Hepatic stellate cell (primary cell): Measurements from ENCODE around the gene CLINT1.

Experiments
- DNase-seq: peaks from one replicate; pipeline ENCODE4 v3.0.0; 2011; ENCODE audit warnings: low spot score

Gene CLINT1

DNA sequence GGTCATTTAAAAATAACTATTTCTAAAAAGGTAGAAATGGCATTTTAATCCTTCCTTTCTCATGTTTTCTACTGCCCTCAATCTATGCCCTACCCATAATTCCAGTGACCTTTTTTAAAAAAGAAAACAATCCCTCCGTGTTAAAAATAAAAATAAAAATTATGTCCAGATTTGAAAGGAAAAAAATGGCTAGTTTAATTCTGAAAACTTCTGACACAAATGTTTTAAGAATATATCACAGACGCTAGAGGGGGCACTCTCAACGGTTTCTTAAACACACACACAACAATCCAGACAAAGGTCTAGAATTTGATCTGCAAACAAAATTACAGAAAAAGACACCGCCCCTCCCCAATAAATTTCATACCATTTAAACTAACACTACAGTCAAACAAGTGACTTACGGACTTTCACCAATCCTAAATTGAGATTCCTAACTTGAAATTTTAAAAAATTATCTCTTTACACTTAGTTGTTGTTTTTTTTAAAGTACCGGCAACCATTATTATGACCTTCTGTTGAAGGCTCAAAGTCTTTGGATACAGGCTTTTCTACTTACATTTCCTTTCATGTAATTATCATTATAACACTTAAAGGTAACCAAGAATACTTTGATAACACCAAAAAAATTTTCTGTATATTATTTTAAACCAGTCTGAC is 38.2 kb downstream of the CLINT1 start:
- DNase-seq, result no peak

DNA sequence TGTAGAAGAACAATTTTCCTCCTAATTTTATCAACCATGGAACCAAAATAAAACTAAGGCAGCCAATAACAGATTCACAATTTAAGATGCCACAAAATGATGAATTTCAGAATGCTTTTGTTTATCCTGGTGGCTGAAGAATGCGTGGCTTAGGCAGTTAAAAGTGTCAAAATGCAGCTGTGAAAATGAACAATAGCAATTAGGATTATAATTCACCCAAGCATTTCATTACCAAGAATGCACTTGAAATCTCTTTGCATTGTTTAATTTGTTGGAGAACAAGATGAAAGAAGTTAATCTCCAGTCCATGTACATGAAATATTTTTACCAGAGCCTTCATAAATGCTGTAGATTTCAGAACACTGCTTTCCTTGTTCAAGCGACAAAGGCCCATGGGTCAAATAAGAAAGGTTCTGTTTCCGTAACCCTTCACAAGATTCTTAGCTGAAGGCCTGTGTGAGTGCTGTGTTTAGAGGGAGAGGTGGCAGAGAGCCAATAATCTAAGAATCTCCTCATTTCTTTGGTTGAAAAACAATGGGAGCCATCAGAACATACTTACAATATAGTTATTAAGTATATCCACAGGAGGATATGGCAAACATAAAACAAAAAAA is 39.3 kb downstream of the CLINT1 start:
- no peak for DNase-seq

DNA sequence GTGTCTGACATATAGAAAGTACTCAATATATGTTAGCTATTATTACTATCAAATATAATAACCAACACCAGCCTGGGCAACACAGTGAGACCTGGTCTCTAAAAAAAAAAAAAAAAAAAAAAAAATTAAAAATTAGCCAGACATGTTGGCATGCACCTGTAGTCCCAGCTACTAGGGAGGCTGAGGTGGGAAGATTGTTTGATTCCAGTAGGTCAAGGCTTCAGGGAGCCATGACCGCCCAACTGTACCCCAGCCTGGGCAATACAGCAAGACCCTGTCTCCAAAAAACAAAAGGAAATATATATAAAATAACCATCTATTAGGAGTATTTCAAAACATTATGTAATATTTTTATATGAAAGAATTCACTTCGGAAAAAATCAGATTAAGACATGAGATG is 40.6 kb downstream of the CLINT1 start:
- DNase-seq, result no peak

DNA sequence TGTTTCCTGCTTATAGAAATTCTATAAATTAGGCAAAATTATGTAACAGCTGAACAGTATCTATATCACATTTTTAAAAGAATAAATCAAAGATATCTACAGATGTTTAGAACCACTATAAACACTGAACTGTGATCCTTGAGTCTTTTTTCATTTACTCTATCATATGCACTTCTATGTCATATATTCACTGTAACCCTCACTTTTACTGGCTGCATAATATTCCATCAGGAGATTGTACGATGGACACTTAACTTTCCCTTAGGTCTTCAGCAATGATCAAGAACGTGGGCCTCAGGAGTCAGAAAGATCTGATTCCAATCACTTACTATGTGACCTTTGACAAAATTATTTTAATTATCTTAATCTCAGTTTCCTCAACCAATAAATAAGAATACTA is 41.0 kb downstream of the CLINT1 start:
- no peak for DNase-seq

GRCh38 chr5:157817387-157817702 is 41.6 kb downstream of the CLINT1 start:
- DNase-seq, result no peak

DNA sequence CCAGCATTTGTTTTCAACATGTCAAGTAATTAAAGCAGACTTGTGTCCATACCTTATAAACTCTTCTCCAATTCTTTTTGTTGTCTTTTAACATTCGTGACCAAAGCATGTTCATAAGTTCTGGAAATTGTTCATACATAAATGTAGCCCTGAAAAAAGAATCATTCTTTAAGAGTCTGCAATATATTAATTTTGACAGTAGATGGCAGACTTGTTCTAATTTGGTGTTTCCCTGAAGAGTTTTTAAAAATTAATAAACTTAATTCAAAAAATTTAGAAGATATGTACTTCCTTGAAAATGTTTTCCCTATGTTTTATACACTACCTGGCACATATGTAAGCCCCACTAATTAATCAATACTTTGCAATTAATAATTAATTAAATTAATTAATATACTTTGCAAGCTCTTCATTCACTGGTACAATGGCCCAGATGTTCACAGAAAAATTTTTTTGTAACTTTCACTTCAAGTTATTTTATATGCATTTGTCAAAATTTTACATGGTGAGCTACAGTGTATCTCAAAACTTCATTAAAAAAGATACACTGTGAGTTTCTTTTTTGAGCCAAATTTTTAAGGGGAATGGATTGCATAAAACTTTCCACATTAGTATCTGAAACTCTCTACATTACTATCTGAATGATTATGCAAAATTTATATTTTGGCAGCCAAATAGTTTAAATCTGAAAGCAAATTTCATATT is 42.1 kb downstream of the CLINT1 start:
- no peak for DNase-seq

- no peak for DNase-seq
Measured at GRCh38 chr5:157812086-157812485, 46.9 kb downstream of the CLINT1 start.

GRCh38 chr5:157808043-157808442 is 50.9 kb downstream of the CLINT1 start:
- no peak for DNase-seq

- DNase-seq, result no peak
Measured at GRCh38 chr5:157802736-157803135, 56.2 kb downstream of the CLINT1 start.

- DNase-seq, result no peak
Measured at GRCh38 chr5:157800137-157800536, 58.8 kb downstream of the CLINT1 start.

- no peak for DNase-seq
Measured at GRCh38 chr5:157799578-157799977, 59.4 kb downstream of the CLINT1 start.

DNA sequence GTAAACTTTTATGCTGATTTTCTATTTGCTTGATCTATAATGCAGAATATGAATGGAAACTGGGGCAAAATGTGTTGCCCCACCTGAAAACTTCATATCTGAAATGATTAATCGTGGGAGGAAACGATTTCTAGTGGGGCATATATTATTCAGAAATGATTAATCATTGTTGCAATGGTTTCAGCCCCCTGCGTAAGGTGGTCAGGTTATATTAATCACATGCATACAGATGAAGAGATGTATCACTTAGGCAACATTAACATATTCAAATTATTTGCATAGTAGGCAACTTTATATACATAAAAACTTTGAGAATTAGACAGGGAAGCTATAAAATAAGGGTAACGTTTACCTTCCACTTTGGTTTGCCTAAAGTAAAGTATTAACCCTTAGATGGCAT is 65.6 kb downstream of the CLINT1 start:
- no peak for DNase-seq

DNA sequence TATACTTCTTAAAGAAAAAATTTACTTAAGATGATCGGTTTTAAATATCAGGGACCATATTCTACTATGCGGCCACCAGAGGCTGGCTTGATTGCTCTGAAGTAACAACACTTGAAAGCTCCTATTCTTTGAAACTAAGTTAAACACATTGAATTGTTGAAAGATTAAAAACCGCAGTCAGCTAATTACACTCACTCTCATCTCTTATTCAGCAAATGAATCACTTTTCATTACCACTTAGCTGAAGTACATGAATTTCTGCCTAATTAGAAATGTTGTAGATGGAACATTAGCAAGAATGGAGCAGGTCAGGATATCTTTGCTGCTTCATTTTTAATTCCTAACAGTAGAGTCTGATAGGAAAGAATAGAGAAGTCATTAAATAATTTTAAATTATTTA is 73.1 kb downstream of the CLINT1 start:
- DNase-seq, result no peak

GRCh38 chr5:157779221-157779620 is 79.7 kb downstream of the CLINT1 start:
- DNase-seq, result no peak

- no peak for DNase-seq
Measured at GRCh38 chr5:157778121-157778805, 80.7 kb downstream of the CLINT1 start.

DNA sequence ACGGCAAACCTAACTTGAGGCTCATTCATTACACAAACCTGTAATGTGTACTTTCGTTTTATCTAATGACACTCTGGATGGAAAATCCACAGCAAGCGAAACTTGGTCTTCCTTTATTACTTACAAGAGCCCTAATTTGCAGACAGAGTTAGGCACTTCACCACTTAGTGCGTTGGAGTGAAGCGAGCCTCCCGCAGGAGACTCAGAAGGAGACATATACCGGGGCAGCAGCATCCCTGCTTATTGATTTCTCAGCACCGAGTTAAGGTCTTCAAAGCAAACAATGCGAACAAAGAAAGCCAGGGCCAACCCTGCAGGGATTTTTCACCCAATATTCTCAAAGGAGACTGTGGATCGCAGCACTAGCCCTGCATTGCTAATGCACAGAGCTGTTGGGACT is 86.8 kb downstream of the CLINT1 start:
- DNase-seq, result no peak

DNA sequence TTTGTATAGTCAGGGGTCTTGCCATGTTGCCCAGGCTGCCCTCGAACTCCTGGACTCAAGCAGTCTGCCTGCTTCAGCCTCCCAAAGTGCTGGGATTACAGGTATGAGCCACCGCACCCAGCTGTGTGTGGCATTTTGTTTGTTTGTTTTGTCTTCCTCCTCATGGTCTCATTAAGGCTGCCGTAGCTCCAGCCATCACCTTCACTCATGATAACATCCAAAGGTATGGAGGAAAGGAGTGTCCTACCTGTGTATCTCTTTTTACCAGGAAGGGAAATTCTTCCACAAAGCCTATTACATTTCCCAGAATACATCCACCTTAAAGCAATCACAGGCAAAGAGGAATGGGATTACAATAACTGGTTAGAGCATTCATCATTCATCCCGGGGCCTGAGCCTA is 88.3 kb downstream of the CLINT1 start:
- DNase-seq, result no peak

GRCh38 chr5:157767689-157768088 is 91.3 kb downstream of the CLINT1 start:
- DNase-seq, result no peak

DNA sequence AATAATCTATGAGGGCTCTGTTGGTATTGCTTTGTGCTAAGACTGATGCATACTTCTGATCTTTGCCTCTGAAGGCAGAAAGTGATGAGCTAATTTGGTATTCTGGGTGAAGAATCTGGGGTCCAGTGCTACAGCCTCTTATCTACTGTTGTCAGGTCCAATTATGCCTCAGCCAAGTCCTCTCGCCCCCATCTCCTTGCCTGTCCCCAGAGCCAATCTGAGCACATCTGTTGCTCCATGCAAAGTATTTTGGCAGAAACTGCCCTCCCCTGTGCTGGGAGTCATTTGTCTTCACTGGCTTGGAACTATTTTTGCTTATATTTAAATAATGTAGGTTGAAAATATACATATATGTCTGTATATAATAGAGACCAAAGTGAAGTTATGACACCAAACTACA is 92.0 kb downstream of the CLINT1 start:
- DNase-seq, result no peak

- DNase-seq, result no peak
Measured at GRCh38 chr5:157766442-157766841, 92.5 kb downstream of the CLINT1 start.

- DNase-seq, result no peak
Measured at GRCh38 chr5:157764531-157764930, 94.4 kb downstream of the CLINT1 start.

GRCh38 chr5:157761690-157762621 is 97.0 kb downstream of the CLINT1 start:
- peak; percentile 65 for DNase-seq
